ENCODE results near the gene AHCTF1. TPM values are rescaled to one million over a fixed set of nuclear protein-coding genes. Genes with fewer than 3 reads are reported as not detected.
"Not testable (repeated sequence)": the region's sequence is repeated elsewhere in the genome, so short reads cannot be mapped to it uniquely, and the experiment has no call there.

The AHCTF1 gene
- polyA plus RNA-seq, 1 experiment = 18.1 TPM

- ChIA-PET POLR2A (no interaction called here), CTCF (no interaction called here)
- H3K9me3 ChIP-seq (ENCODE audit: control insufficient read depth, insufficient read depth, low read length) = no peaks in the 10 kb centered on the region; the same call in 1 of the 2 replicates
- no peak overlapping the region for H3K27ac ChIP-seq (ENCODE audit: low read depth, low read length)
- TF ChIP-seq, protein P1, sequence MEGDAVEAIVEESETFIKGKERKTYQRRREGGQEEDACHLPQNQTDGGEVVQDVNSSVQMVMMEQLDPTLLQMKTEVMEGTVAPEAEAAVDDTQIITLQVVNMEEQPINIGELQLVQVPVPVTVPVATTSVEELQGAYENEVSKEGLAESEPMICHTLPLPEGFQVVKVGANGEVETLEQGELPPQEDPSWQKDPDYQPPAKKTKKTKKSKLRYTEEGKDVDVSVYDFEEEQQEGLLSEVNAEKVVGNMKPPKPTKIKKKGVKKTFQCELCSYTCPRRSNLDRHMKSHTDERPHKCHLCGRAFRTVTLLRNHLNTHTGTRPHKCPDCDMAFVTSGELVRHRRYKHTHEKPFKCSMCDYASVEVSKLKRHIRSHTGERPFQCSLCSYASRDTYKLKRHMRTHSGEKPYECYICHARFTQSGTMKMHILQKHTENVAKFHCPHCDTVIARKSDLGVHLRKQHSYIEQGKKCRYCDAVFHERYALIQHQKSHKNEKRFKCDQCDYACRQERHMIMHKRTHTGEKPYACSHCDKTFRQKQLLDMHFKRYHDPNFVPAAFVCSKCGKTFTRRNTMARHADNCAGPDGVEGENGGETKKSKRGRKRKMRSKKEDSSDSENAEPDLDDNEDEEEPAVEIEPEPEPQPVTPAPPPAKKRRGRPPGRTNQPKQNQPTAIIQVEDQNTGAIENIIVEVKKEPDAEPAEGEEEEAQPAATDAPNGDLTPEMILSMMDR (IDR thresholded peaks at IDR 0.05; ENCODE audit: low read depth, low read length) = no peak
- DNase-seq (ENCODE audit: low read depth, low spot score) = no peak
- no peaks in the 10 kb centered on the region for H3K27me3 ChIP-seq (ENCODE audit: control insufficient read depth, insufficient read depth, low read length)
- no peak overlapping the region for H3K4me3 ChIP-seq (ENCODE audit: low read depth, low read length)
Observed at GRCh38 chr1:246831543-246831942, 100.2 kb downstream of the AHCTF1 start.

DNA sequence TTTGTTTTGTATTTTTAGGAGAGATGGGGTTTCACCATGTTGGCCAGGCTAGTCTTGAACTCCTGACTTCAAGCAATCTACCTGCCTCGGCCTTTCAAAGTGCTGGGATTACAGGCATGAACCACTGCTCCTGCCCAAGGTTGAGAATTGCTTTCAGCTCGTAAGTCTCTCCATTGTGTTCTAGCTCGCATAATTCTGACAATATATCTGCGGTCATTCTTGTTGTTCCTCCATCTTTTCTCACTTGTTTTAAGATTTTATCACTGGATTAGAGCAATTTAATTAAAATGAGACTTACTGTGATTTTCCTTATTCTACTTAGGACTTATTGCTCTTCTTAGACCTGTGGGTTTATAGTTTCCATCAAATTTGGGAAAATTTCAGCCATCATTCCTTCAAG, 102.9 kb downstream of the AHCTF1 start:
- ChIA-PET POLR2A (no interaction called here), CTCF (no interaction called here)
- no peaks in the 10 kb centered on the region for H3K27me3 ChIP-seq (ENCODE audit: control insufficient read depth, insufficient read depth, low read length)
- no peak overlapping the region for H3K4me3 ChIP-seq (ENCODE audit: low read depth, low read length)
- TF ChIP-seq, protein P1 (IDR thresholded peaks at IDR 0.05; ENCODE audit: low read depth, low read length) = no peak
- no peak for DNase-seq (ENCODE audit: low read depth, low spot score)
- no peak overlapping the region for H3K27ac ChIP-seq (ENCODE audit: low read depth, low read length)
- no peaks in the 10 kb centered on the region for H3K9me3 ChIP-seq (ENCODE audit: control insufficient read depth, insufficient read depth, low read length)

DNA sequence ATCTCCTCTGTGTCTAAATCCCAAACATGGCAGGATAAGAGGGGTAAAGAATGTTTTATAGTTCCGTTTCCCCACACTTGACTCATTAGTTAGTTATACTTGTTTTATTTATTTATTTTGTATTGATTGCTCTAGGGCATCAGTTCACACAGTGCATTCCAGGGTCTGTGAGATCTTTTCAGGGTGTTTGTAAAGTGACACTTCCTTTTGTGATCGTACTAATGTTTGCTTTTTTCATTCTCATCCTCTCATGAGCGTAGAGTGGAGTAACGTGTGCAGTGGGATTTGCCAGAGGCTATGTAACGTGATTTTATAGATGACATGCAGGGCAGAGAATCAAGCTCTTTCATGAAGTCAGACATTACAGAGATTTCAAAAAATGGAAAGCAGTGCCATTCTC, 104.4 kb downstream of the AHCTF1 start:
- POLR2A ChIA-PET = no interaction called here
- CTCF ChIA-PET = interaction anchor here (0.6 kb wide), 1 partner anchor 54 kb away, joined by 5 read pairs; no protein-coding TSS in a partner anchor
- Histone ChIP-seq H3K27me3 (ENCODE audit: control insufficient read depth, insufficient read depth, low read length) (no peaks in the 10 kb centered on the region), H3K4me3 (ENCODE audit: low read depth, low read length) (no peak overlapping the region), H3K9me3 (ENCODE audit: control insufficient read depth, insufficient read depth, low read length) (no peaks in the 10 kb centered on the region), H3K27ac (ENCODE audit: low read depth, low read length) (no peak overlapping the region)
- DNase-seq (ENCODE audit: low read depth, low spot score) = no peak
- TF ChIP-seq, protein P1 (IDR thresholded peaks at IDR 0.05; ENCODE audit: low read depth, low read length) = no peak

DNA sequence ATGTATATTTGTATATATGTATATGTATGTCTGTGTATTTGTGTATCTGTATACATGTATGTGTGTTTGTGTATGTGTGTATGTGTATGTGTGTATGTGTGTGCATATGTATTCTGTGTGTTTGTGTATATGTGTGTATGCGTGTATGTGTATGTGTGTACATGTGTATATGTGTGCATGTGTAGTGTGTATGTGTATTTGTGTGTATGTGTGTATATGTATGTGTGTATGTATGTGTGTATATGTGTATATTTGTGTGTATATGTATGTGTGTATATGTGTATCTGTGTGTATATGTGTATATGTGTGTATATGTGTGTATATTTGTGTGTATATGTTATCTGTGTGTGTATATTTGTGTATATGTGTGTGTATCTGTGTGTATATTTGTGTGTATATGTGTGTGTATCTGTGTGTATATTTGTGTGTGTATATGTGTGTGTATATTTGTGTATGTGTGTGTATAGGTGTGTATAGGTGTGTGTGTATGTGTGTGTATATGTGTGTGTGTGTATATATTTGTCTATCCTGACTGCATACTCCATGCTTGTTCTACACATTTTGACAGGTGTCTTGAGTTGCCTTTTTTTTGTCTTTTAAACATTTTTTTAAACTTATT, 106.1 kb downstream of the AHCTF1 start:
- POLR2A ChIA-PET = no interaction called here
- Histone ChIP-seq H3K27ac (ENCODE audit: low read depth, low read length) (no peak overlapping the region), H3K4me3 (ENCODE audit: low read depth, low read length) (no peak overlapping the region), H3K9me3 (ENCODE audit: control insufficient read depth, insufficient read depth, low read length) (no peaks in the 10 kb centered on the region), H3K27me3 (ENCODE audit: control insufficient read depth, insufficient read depth, low read length) (no peaks in the 10 kb centered on the region)
- CTCF ChIA-PET = no interaction called here
- DNase-seq (ENCODE audit: low read depth, low spot score) = no peak
- TF ChIP-seq, protein P1 (IDR thresholded peaks at IDR 0.05; ENCODE audit: low read depth, low read length) = no peak

GRCh38 chr1:246824541-246824940, 107.2 kb downstream of the AHCTF1 start:
- POLR2A ChIA-PET = no interaction called here
- TF ChIP-seq, protein P1 (IDR thresholded peaks at IDR 0.05; ENCODE audit: low read depth, low read length) = no peak
- no peak overlapping the region for H3K4me3 ChIP-seq (ENCODE audit: low read depth, low read length)
- no peak overlapping the region for H3K27ac ChIP-seq (ENCODE audit: low read depth, low read length)
- CTCF ChIA-PET = no interaction called here
- no peak for DNase-seq (ENCODE audit: low read depth, low spot score)
- no peaks in the 10 kb centered on the region for H3K9me3 ChIP-seq (ENCODE audit: control insufficient read depth, insufficient read depth, low read length)
- H3K27me3 ChIP-seq (ENCODE audit: control insufficient read depth, insufficient read depth, low read length) = no peaks in the 10 kb centered on the region

GRCh38 chr1:246822154-246822553, 109.6 kb downstream of the AHCTF1 start:
- H3K27me3 ChIP-seq (ENCODE audit: control insufficient read depth, insufficient read depth, low read length); DNase-seq (ENCODE audit: low read depth, low spot score); POLR2A ChIA-PET; CTCF ChIA-PET; H3K4me3 ChIP-seq (ENCODE audit: low read depth, low read length); H3K9me3 ChIP-seq (ENCODE audit: control insufficient read depth, insufficient read depth, low read length); H3K27ac ChIP-seq (ENCODE audit: low read depth, low read length): not testable (repeated sequence)
